Left kidney (tissue), 2 donors: ENCODE measurements around the gene MEAK7. TPM values are rescaled to one million over a fixed set of nuclear protein-coding genes. Genes with fewer than 3 reads are reported as not detected.
A peak's percentile ranks its signal among the peaks of the same experiment; 100 is the strongest.

Experiments
- DNase-seq: peaks from one replicate; pipeline ENCODE4 v3.0.0-alpha.2; 2013
- polyA plus RNA-seq: library from polyadenylated mRNA; unstranded; fragments of 120-200 nt; gene quantifications from one replicate; pipeline ENCODE4 v1.2.1, GENCODE V29; 2013; ENCODE audit not compliant: insufficient read length

MEAK7 gene
- polyA plus RNA-seq, 1 donor, result 20.3 TPM

GRCh38 chr16:84513666-84514065, 9.2 kb upstream of the MEAK7 start:
- DNase-seq, result no peak

- DNase-seq, result no peak
Measured at GRCh38 chr16:84513123-84513522, 8.7 kb upstream of the MEAK7 start.

GRCh38 chr16:84511831-84512230, 7.4 kb upstream of the MEAK7 start:
- DNase-seq, result no peak

- peak; percentile 82 for DNase-seq
Measured at GRCh38 chr16:84511180-84511800, 6.8 kb upstream of the MEAK7 start.

GRCh38 chr16:84509032-84509950, 4.8 kb upstream of the MEAK7 start:
- no peak for DNase-seq

- DNase-seq, result no peak
Measured at GRCh38 chr16:84508502-84508901, 4.0 kb upstream of the MEAK7 start.

- DNase-seq, result no peak
Measured at GRCh38 chr16:84507011-84507982, 2.8 kb upstream of the MEAK7 start.

GRCh38 chr16:84505249-84506187, 1.1 kb upstream of the MEAK7 start:
- no peak for DNase-seq

- no peak for DNase-seq
Measured at GRCh38 chr16:84503751-84504395, 586 bp downstream of the MEAK7 start.

GRCh38 chr16:84502581-84502980, 1.9 kb downstream of the MEAK7 start:
- no peak for DNase-seq

GRCh38 chr16:84502075-84502474, 2.4 kb downstream of the MEAK7 start:
- no peak for DNase-seq

GRCh38 chr16:84501077-84501735, 3.3 kb downstream of the MEAK7 start:
- no peak for DNase-seq

- DNase-seq, result no peak
Measured at GRCh38 chr16:84500531-84500930, 3.9 kb downstream of the MEAK7 start.

GRCh38 chr16:84499638-84500037, 4.8 kb downstream of the MEAK7 start:
- DNase-seq, result no peak

GRCh38 chr16:84498859-84499620, 5.4 kb downstream of the MEAK7 start:
- no peak for DNase-seq

GRCh38 chr16:84498223-84498610, 6.2 kb downstream of the MEAK7 start:
- DNase-seq, result no peak

- no peak for DNase-seq
Measured at GRCh38 chr16:84497418-84498222, 6.8 kb downstream of the MEAK7 start.

GRCh38 chr16:84496991-84497390, 7.5 kb downstream of the MEAK7 start:
- DNase-seq, result no peak
